Putamen (tissue), 1 donor: ENCODE measurements around the gene VHLL.
"Not testable (repeated sequence)": the region's sequence is repeated elsewhere in the genome, so short reads cannot be mapped to it uniquely, and the experiment has no call there.

Experiments
- DNase-seq: peaks from one replicate; pipeline ENCODE4 v3.0.0-alpha.2; 2016; ENCODE audit warnings: low spot score

The VHLL gene

GRCh38 chr1:156298852-156299357 lies at the start of gene VHLL:
Gene VHLL, minus strand, starts transcription at chr1:156299307. Its CDS starts 118 bp downstream, at chr1:156299189.
- no peak for DNase-seq

GRCh38 chr1:156347331-156347730 lies 48.2 kb upstream of the VHLL start:
- no peak for DNase-seq

GRCh38 chr1:156346636-156347035 lies 47.5 kb upstream of the VHLL start:
- no peak for DNase-seq

GRCh38 chr1:156346035-156346434 lies 46.9 kb upstream of the VHLL start:
- DNase-seq, result not testable (repeated sequence)

- no peak for DNase-seq
Measured at GRCh38 chr1:156344409-156344808, 45.3 kb upstream of the VHLL start.

GRCh38 chr1:156342166-156342955 lies 43.3 kb upstream of the VHLL start:
- no peak for DNase-seq

- DNase-seq, result peak; percentile 100
Measured at GRCh38 chr1:156338180-156338976, 39.3 kb upstream of the VHLL start, which contains the start of the genes CCT3 and TSACC. Gene CCT3, minus strand, starts transcription at chr1:156338292. Its CDS starts 108 bp downstream, at chr1:156338184. Gene TSACC, plus strand, starts transcription at chr1:156338526. Its CDS starts 1,232 bp downstream, at chr1:156339758.

GRCh38 chr1:156337888-156338179 lies 38.7 kb upstream of the VHLL start:
- no peak for DNase-seq

- no peak for DNase-seq
Measured at GRCh38 chr1:156337052-156337887, 38.2 kb upstream of the VHLL start.

- DNase-seq, result no peak
Measured at GRCh38 chr1:156336242-156336641, 37.1 kb upstream of the VHLL start.

- DNase-seq, result not testable (repeated sequence)
Measured at GRCh38 chr1:156323179-156323578, 24.1 kb upstream of the VHLL start.

- no peak for DNase-seq
Measured at GRCh38 chr1:156320560-156320959, 21.5 kb upstream of the VHLL start.

GRCh38 chr1:156319664-156320063 lies 20.6 kb upstream of the VHLL start:
- DNase-seq, result no peak

- no peak for DNase-seq
Measured at GRCh38 chr1:156316909-156317308, 17.8 kb upstream of the VHLL start.

- no peak for DNase-seq
Measured at GRCh38 chr1:156310962-156311361, 11.9 kb upstream of the VHLL start.

GRCh38 chr1:156308078-156308477 lies 9.0 kb upstream of the VHLL start:
- no peak for DNase-seq

GRCh38 chr1:156305215-156305614 lies 6.1 kb upstream of the VHLL start:
- no peak for DNase-seq

GRCh38 chr1:156303241-156303640 lies 4.1 kb upstream of the VHLL start:
- DNase-seq, result no peak

- DNase-seq, result peak; percentile 77
Measured at GRCh38 chr1:156295391-156295947, 3.6 kb downstream of the VHLL start, which contains the start of gene GLMP. Gene GLMP, minus strand, starts transcription at chr1:156295679. Its CDS starts 34 bp downstream, at chr1:156295645.

GRCh38 chr1:156293895-156294294 lies 5.2 kb downstream of the VHLL start:
- DNase-seq, result no peak

GRCh38 chr1:156293098-156293434 lies 6.0 kb downstream of the VHLL start:
- no peak for DNase-seq
